HG02678 (cell line): ENCODE results near the gene LHX1.

Source experiments
- ATAC-seq: cut with Tn5 transposase; IDR thresholded peaks from one replicate; pipeline ENCODE4 v1.9.1; 2021; ENCODE audit warnings: mild to moderate bottlenecking, moderate library complexity; ENCODE audit not compliant: unreplicated experiment

LHX1 gene

DNA sequence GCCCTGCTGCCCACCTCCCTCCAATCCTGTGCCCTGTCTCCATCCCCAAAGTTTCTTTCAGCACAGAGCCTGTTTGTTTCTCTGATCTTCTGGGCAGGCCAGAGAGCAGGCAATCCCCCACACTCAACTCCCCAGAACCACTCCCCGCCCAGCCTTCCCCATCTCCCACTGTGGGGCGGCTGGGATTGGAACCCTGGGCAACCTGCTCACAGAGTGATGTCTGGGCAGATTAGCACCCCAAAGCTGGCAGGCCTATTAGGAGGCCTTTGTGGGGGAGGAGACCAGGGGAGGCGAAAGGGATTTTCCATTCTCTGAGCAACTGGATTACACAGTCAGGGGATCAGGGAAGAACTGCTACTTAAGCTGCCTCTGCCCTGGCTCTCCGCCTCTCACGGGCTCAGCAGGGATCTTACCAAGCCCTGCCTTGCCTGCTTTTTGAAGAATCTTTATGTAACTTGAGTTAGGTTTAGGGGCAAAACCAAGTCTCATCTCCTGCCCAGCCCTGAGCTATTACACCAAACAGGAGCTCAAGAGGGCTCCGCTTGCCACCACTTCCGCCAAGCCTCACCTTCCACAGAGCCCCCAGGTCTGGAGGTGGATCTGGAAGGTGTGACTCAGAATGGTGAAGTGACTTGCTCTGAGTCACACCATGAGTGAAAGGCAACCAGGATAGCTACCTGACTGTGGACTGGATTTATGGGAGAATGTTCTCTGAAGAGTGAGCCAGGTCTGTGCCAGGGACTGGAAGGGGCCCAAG, 16.0 kb upstream of the LHX1 start:
- ATAC-seq = no peak

DNA sequence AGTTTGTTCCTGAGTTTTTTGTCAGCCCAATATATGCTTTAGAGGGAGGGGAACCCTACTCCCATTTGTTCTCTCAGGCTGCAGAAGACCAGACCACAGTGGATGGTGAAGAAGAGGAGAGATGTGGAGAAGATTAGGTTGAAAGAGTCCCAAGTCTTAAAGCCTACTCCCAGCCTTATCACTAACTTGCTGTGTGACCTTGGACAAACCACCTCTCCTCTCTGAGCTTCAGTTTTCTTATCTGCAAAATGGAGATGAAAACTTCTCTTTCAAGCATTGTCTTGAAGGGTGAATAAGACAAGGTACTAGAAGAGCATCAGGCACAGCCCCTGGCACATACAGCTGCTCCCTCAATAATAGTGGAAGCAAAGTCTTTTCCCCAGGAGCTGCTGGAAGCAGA, 15.1 kb upstream of the LHX1 start:
- no peak for ATAC-seq

DNA sequence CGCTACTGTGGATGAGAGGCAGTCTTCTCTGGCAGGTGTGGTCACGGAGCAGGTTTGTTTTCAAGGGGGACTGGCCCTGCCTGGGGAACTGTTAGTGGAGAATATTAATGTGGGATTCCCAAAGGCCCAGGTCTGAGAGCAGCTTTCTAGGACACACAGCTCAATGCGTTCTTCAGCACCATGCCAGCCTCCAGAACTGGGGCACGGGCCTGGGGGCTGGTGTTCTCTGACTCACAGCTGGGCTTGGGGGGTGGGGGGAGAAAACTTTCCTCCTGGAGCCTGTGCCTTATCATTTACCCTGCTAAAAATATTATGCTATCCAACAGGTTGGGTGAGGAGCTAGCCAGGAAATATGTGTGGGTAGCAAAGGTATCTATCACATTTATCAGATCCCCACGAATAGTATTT, 13.5 kb upstream of the LHX1 start:
- no peak for ATAC-seq

DNA sequence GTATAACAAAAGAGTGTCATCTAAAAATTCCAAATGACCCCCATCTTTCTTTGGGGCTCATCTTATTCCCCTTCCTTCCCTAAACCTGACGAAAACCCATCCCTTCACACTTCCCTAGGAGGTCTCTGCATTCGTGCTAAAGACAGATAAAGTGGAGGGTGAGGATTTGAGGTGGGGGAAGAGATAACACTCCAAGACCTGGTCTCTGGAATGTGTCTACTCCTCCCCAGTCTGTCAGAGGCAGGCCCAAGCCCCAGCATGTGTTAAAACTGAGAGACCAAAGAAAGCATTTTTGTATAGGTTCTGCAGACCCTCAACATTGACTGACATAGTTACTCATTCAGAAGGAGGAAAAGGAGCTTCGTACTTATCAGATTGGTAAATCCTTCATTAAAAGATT, 11.0 kb upstream of the LHX1 start:
- no peak for ATAC-seq

DNA sequence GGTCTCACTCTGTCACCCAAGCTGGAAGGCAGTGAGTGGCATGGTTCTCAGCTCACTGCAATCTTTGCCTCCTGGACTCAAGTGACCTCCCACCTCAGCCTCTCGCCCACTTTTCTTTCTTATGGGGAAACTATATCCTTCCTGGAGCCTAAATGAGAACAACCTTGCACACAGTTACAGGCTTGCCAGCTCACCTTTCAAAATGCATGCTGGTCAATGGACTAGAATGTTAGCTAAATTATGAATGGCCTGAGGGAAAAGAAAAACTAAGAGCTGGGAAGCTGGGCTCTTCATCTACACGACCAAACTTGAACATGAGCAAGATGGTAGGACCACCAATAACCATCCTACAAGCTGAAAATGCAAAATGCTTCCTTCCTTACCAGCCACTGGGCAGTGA, 10.6 kb upstream of the LHX1 start:
- no peak for ATAC-seq

DNA sequence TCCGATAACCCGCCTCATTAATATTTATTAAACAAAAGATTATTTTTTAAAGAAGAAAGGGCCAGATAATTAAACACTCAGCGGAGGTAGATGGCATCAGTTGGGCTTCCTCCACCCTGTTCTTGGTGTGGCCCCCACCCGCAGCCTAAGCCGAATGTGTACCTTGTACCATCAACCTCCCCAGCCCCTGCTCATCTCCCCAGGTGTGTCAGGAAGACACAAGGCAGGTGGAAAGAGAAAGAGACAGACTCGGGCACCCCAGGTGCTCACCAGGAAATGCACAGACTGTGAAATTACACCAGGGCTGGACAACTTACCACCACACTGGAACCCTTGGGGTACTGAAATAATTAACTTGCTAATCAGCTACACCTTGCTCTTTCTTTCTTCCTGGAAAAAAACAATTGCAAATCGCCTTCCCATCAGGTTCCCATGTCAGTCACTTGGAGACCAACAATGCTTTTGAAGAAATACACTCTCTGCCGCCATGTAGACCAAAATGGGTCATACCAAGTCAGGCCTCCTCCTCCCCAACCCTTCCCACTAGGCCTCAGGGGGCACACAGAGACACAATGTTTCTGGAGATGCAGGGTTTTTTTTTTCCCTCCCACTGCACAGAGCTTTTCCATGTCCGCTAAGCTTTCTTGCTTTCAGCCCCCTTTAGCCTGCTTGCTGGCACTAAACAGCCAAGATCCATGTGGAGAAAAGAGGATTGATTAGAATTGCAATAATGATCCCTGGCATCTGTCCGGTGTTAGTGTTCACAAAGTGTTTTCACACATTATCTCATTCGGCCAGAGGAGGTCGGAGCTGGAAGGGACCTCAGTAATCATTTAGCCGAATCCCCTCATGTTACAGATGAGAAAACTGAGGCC, 8.6 kb upstream of the LHX1 start:
- no peak for ATAC-seq

DNA sequence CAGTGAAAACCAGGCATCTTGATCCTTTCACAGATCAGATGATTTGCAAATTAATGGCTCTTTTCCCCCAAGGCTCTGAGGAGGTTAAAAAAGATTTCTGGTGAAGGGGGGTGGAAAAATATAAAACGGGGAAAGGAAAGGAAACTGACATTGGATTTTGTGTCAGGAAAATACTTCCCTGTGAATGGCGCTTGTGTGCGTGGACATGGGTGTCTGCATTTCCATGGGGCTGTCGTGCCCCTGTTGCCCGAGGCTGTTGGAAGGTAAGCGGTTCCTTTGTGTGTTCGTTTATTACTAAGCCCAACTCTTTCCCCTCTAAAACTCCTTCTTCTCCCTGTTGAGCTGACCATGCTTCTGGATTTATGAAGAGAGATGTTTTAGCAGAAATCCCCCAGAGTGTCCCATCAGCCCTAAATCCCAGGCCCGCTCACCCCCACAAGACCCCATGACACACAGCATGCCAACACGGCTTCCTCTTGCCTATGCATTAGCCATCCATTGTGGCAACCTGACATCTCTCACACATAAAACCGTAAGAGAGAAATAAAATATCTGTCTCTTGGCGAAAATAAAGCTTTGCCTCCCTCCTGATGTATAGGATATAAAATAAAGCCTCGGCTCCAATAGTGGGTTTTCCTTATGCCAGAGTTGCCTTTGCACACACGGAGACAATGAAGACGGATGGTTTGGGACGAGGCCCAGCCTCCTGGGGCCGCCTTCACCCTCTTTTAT, 7.3 kb upstream of the LHX1 start:
- no peak for ATAC-seq

DNA sequence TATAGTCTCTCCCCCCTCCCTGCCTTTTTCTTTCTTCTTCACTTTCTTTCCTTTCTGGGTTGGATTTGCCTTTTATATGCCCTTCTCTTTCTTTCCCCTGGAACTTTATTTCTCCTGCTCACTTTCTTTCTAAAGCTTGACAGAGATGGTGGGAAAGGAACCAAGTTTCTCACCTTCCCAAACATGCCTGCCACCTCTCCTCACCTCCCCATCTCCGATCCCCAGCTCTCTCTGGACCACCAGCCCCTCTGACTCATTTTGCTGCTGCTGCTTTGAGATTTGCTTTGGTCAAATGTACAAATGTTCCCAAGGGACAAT, 6.7 kb upstream of the LHX1 start:
- no peak for ATAC-seq

DNA sequence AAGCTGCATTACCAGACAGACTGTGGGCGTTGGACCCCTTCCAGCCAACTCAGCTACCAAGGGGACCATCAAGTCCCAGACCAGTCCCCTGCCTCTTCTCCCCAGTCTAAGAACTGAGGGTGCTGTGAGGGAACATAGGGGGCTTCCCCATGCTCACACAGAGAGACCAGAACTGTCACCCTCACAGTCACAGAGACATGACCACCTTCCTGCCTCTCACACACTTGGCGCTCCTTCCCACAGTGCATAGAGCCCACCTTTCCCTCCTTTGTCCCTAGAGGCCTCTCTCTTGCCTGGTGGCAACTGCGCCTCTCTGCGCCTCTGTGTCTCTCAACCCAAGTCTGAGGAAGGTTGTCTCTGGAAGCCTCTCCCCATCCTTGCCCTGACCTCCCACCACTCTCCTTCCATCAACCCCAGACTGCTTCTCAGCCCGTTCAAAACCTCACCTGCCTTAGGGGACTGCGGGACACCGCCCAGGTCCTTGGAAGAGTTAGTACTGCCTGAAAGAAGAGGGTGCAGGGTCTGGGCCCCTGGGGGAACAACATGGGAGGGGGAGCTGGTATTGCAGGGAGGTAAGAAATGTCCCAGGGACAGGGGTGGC, 6.1 kb upstream of the LHX1 start:
- no peak for ATAC-seq

DNA sequence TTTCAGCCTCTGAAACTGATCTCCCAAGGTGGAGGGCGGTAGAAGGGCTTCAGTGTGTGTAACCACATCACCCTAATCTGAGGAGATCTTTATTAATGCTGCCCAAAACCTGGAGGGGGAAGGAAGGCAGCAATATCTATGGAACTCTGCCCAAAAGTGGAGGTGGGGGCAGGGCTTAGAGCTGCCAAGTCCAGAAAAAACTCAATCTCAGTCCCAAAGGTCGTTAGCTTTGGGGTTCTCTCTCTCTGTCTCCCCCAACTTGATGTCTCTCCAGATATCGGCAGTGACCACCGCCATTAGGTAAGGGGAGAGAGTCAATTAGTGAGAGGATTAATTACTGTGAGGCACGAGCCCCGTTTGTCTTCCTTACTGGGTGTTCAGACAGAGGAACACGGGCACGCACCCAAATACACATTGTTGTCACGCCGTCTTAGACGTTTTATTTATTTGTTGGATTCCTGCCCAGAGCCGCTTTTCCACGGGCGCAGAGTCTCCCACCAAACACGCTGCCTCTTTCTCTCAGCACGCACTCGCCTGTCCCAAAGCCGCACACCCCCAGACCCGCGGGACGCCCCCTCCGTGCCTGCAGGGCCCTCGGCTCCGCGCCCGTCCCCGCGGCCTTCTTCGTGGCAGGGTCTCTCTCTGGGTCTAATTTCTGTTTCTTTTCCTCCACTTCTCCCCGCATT, 5.4 kb upstream of the LHX1 start:
- no peak for ATAC-seq

DNA sequence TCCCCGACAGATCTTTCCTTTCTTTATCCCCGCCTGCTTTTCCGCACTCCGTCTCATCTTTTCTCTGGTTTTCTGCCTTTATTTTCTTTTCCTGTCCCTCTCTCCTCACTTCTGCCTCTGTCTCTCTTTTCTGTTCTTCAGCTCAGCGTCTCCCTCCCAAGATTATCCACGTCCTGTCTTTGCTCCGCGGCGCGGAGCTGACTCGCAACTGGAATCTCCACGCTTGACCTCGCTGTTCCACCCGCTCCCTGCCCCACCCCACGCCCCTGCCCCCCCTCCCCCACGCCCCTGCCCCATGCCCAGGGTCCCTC, 4.9 kb upstream of the LHX1 start:
- no peak for ATAC-seq

DNA sequence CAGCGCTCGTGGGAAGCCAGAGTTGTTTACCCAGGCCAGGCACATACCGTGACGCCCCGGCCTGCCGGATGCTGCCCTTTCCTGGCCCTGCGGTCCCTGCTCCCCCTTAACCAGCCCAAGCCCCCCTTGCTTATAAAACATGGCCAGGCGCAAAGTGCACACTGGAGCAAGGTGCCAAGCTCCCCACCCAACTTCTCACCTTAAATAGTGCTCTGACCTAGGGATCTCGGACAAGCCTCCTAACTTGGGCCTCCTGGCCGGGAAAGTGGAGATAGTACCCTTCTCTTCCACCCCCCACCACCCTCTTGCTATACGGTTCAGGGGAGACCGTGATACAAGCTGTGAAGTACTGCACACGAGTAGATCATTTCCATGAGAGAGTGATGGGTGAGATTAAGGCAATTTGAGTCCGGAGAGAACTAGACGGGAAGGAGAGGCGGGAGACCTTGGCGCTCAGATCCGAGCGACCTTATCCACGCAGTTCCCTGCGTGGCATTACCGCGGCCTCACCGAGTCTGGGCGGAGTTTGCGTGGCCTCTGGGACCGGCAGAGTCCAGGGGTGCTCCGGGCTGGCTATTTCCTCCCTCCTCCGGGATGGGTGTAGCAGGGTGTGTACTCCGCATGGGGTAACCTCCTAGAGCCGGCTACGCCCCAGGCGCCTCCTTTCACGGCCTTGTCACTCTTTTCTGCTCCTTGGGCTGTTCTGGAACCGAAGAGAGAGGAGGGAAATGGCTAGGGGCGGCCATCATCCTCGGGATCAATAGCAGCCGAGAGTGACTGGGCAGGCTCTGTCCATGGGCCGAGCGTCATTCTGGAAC, 4.4 kb upstream of the LHX1 start:
- ATAC-seq = no peak

DNA sequence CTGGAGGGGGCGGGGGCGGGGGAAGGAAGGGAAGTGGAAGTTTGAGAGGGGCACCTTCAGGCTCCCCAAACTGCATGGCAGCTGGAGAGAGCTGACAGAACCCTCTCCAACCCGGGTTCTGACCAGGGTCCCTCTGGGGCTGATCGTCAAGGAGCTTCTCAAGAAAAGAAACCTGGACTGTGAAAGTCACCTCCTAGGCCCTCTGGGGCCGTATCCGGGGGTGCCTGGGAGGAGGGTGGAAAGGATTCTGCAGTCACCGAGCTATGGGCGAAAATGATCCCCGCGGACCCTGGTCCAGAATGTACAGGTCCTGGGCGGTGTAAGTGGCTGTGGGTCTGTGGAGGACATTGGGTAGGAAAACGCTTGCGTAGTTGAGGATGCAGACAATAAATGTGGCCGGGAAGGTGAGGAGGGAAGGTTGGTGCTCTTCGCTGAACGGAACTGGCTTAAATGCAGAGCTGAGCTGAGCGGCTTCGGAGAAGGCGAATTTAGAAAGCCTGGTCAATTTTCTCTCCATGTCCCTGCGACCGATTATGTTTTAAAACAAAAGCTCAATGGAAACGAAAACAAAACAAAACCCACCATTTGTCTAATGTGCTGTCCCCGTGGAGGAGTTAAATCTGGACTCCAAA, 3.6 kb upstream of the LHX1 start:
- ATAC-seq = no peak

DNA sequence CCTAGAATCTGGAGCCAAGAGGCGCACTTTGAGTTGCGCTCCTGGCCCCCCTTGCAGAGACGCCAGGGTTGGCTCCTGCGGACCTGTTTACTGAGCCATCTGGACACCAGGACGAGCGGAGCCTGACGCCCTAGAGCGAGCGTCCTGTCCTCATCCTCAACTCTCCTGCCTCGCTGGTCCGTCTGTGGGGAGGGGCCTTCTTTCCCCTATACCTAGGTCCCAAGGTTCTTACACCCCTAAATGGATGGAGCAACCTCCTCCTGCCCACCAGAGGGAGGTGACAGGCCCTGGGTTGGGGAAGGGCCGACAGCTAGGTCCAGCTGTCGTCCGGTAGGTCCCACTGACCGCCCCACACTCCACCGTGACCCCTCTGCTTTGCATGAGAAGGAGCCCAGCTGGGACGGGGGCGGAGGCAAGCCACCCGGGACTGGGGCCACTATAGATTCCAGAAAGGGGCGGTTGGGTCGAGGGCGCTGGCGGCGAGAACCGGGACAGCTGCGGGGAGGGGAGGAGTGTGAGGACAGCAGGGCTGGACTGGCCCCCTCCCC, 3.1 kb upstream of the LHX1 start:
- ATAC-seq = no peak

DNA sequence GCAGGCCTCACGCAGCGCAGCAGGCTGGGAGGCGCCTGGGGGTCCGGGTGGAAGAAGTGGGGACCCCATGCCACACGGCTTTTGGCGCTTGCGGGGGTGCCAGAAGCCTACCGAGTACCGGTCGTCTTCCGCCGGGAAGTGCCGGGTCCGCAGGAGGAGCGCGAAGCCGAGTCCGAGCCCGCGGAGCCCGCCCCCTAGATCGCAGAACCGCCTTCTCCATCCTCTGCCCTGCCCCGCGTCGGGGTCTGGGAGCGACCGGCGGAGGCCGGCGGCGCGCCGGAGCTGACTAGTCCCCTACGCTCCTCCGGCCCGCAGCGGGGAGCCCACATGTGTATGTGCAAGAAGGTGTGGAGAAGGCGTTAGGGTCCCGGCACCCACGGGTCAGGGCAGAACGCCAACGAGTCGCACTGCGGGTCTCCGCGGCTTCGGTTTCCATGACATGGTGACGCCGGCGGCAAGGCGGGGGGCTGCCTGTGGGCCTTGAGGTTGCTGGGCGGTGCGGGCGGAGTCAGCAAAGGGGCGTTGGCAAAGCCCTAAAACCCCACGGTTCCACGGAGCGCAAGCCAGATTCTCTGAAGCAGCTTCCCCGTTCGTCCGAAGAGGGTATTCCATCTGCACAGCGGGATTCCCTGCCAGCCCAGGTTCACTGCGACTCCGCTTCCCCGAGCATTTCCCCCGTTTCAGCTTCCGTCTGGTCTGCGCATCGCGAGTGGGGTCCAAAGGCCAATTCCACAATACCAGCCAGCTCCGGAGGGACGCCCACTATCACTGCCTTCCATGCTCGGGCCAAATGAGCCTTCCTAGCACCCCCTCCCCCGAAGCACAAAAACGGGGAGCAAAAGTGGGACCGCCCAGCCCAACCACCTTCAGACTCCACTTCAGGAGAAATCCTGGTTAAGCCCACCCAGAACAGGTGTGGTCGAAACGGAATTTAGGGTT, 2.3 kb upstream of the LHX1 start:
- no peak for ATAC-seq

DNA sequence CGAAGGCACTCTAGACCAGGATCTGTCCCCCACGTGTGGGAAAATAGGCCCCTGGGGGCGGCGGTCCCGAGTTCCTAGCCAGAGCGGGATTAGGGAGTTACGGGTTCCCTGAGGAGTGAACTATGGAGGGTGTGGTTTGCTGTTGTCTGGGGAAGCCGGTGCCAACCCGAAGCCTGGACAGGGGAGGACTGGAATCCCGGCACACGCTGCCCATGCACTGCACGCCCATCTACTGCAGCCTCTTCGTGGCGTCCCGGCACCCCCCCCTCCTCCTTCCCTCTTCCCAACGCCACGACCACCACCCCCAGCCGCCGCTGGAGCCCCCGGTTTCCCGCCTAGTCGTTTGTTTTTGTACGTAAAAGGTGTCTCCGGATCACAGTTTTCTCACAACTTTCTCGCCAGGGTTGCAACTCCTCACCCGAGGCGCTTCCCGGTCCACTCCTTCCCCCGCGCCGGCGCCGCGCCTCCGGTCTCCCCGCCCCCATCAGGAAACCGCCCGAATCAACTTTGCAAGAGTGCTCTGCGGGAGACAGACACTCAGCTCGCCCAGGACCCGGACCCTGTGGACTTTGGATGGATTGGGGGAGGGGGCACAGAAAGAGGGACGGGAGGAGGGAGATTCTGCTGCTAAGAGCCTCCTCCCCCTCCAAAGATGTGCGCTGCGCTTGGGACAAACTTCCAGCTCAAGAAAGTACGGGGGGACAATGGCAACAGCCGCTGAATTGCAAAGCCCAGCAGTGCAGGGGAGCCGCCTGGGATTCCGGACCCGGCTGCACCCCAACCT, 1.4 kb upstream of the LHX1 start:
- no peak for ATAC-seq

DNA sequence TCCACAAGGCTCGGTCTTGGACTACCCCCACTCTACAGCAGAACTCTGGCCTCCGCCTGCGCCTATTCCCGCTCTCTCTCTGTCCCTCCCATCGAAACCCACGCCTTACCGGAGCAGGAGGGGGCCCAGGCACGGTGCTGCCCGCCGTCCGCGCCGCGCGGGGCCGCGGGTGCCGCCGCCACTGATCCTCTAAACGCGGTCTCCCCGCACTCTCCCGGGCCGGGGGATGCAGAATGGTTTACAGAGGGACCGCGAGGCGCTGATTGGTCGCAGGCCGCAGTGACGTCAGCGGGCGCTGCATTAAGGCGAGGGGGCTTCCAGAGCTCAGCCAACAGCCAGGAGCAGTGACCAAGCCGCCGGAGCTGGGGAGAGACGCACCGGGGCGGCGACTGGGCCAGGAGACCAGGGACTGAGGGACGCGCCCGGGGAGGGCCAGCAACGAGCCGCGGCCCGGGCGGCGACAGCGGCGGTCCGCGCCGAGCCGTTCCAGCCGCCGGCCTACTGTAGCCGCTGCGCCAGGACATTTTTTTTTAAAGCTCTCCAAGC, 747 bp upstream of the LHX1 start:
- ATAC-seq = no peak
